Keratinocyte (primary cell): ENCODE measurements around the gene TIMM29. TPM values are rescaled to one million over a fixed set of nuclear protein-coding genes. Genes with fewer than 3 reads are reported as not detected.
A peak's percentile ranks its signal among the peaks of the same experiment; 100 is the strongest.

Experiments
- DNase-seq: peaks from one replicate; pipeline ENCODE4 v3.0.0-alpha.2; 2011; ENCODE audit warnings: low read depth, missing footprints, low spot score
- FAIRE-seq: peaks from 2 replicates; lab custom pipeline; 2011; peaks lifted over from hg19 to GRCh38; lab: Jason Lieb, UNC
- H2AFZ ChIP-seq: 2 replicates; pipeline ENCODE4 v1.6.0; 2012; ENCODE audit warnings: low read length, control low read depth, inconsistent platforms; ENCODE audit not compliant: control insufficient read depth
- H3K27ac ChIP-seq: 2 replicates; pipeline ENCODE4 v1.5.1; 2011; ENCODE audit warnings: low read length; ENCODE audit not compliant: control insufficient read depth, insufficient read depth
- H3K27me3 ChIP-seq: 3 replicates; pipeline ENCODE4 v1.6.0; 2011; ENCODE audit warnings: low read length; ENCODE audit not compliant: control insufficient read depth, insufficient read depth; ENCODE audit errors: extremely low read depth
- H3K36me3 ChIP-seq, 2 experiments: 2 replicates in 1 of 2; 3 replicates in 1 of 2; pipeline ENCODE4 v1.5.1; 2011; ENCODE audit warnings: low read length in 2 of 2, mild to moderate bottlenecking in 1 of 2; ENCODE audit not compliant: control insufficient read depth in 2 of 2, insufficient read depth in 2 of 2; ENCODE audit errors: extremely low read depth in 1 of 2
- H3K4me1 ChIP-seq: 3 replicates; pipeline ENCODE4 v1.5.1; 2011; ENCODE audit warnings: low read length; ENCODE audit not compliant: control insufficient read depth, insufficient read depth; ENCODE audit errors: extremely low read depth
- H3K4me2 ChIP-seq: 3 replicates; pipeline ENCODE4 v1.6.0; 2011; ENCODE audit warnings: low read depth, low read length; ENCODE audit not compliant: control insufficient read depth, insufficient read depth; ENCODE audit errors: extremely low read depth
- H3K4me3 ChIP-seq, 3 experiments: fragments of 200-600 bp in 1 of 3; sonication (generic) in 1 of 3; 2 replicates in 2 of 3; 3 replicates in 1 of 3; pipeline ENCODE4 v1.5.1; 2011 to 2016; ENCODE audit warnings: low read length in 3 of 3, mild to moderate bottlenecking in 3 of 3, control low read depth in 2 of 3, inconsistent platforms in 1 of 3, low read depth in 1 of 3, mixed read lengths in 1 of 3, mixed run types in 1 of 3, moderate library complexity in 1 of 3; ENCODE audit not compliant: control insufficient read depth in 2 of 3, insufficient read depth in 2 of 3; ENCODE audit errors: extremely low read depth in 1 of 3
- H3K79me2 ChIP-seq: 2 replicates; pipeline ENCODE4 v1.6.0; 2012; ENCODE audit warnings: low read length; ENCODE audit not compliant: control insufficient read depth, insufficient read depth
- H3K9ac ChIP-seq: 3 replicates; pipeline ENCODE4 v1.6.0; 2011; ENCODE audit warnings: low read length; ENCODE audit not compliant: control insufficient read depth, insufficient read depth; ENCODE audit errors: extremely low read depth
- H3K9me1 ChIP-seq: 3 replicates; pipeline ENCODE4 v1.6.0; 2011; ENCODE audit warnings: low read length; ENCODE audit not compliant: control insufficient read depth, insufficient read depth; ENCODE audit errors: extremely low read depth
- H3K9me3 ChIP-seq: 2 replicates; pipeline ENCODE4 v1.5.1; 2012; ENCODE audit warnings: low read depth, low read length; ENCODE audit not compliant: control insufficient read depth
- H4K20me1 ChIP-seq: 3 replicates; pipeline ENCODE4 v1.6.0; 2011; ENCODE audit warnings: low read length; ENCODE audit not compliant: control insufficient read depth, insufficient read depth; ENCODE audit errors: extremely low read depth
- EZH2 ChIP-seq: IDR thresholded peaks from one replicate; pipeline ENCODE4 v1.6.1; 2012; ENCODE audit warnings: inconsistent platforms, mild to moderate bottlenecking, low read length, moderate library complexity
- dilution Hi-C: fragments of 300-500 bp; cut with MboI; formaldehyde crosslinking; loops from one replicate; pipeline ENCODE4 v1.7.0; 2020; ENCODE audit warnings: low sequenced_read_pairs; ENCODE audit not compliant: extremely low pct_ligation_motif_present
- polyA plus RNA-seq, 5 experiments: library from polyadenylated mRNA; depleted of rRNA in 3 of 5; stranded (reverse) in 3 of 5; stranded (forward) in 1 of 5; unstranded in 1 of 5; fragments of >200 nt; gene quantifications; 1 replicate in 1 of 5; 2 replicates in 3 of 5; 3 replicates in 1 of 5; pipeline versions ENCODE4 v1.2.1 to v1.2.3, GENCODE V29; 2011 to 2012; ENCODE audit warnings: missing spikeins in 2 of 5, low read depth in 1 of 5, low replicate concordance in 1 of 5
- TF ChIP-seq, protein P1 (sequence below), 3 experiments: IDR thresholded peaks in 1 of 3; conservative IDR thresholded peaks in 1 of 3; optimal IDR thresholded peaks in 1 of 3; 2 replicates in 2 of 3; 3 replicates in 1 of 3; pipeline versions ENCODE3 to v1.5.1; 2011; ENCODE audit warnings: low read length in 3 of 3, mild to moderate bottlenecking in 3 of 3, moderate library complexity in 2 of 3, control low read depth in 1 of 3, inconsistent platforms in 1 of 3; ENCODE audit not compliant: insufficient read depth in 2 of 3; ENCODE audit errors: extremely low read depth in 1 of 3

TIMM29 gene
- polyA plus RNA-seq, 1 donor (not counting 4 experiments of a cell fraction or from before 2014, with no cell fraction given): 8.4 TPM

- H3K27ac ChIP-seq: peak overlapping the region; percentile 58
- H3K36me3 ChIP-seq: peaks cover 14 to 16% of the 10 kb centered on the region in 2 experiments
- peak overlapping the region; percentile 97 for H3K4me2 ChIP-seq
- FAIRE-seq: no peak
- peaks cover 17% of the 10 kb centered on the region for H3K4me1 ChIP-seq
- TF ChIP-seq EZH2: no peak
- TF ChIP-seq, protein P1, sequence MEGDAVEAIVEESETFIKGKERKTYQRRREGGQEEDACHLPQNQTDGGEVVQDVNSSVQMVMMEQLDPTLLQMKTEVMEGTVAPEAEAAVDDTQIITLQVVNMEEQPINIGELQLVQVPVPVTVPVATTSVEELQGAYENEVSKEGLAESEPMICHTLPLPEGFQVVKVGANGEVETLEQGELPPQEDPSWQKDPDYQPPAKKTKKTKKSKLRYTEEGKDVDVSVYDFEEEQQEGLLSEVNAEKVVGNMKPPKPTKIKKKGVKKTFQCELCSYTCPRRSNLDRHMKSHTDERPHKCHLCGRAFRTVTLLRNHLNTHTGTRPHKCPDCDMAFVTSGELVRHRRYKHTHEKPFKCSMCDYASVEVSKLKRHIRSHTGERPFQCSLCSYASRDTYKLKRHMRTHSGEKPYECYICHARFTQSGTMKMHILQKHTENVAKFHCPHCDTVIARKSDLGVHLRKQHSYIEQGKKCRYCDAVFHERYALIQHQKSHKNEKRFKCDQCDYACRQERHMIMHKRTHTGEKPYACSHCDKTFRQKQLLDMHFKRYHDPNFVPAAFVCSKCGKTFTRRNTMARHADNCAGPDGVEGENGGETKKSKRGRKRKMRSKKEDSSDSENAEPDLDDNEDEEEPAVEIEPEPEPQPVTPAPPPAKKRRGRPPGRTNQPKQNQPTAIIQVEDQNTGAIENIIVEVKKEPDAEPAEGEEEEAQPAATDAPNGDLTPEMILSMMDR (optimal IDR thresholded peaks at IDR 0.05 in 1 of 3, IDR thresholded peaks at IDR 0.05 in 1 of 3, conservative IDR thresholded peaks at IDR 0.05 in 1 of 3; ENCODE audit: extremely low read depth in 1 of 3, insufficient read depth in 2 of 3, low read length in 3 of 3): no peak
- dilution Hi-C loops: no loop called here
- DNase-seq: no peak
- H2AFZ ChIP-seq: peak overlapping the region; percentile 68
- H3K79me2 ChIP-seq: peaks cover 43% of the 10 kb centered on the region
- H3K27me3 ChIP-seq: no peaks in the 10 kb centered on the region
- H3K9me1 ChIP-seq: no peaks in the 10 kb centered on the region
- H3K4me3 ChIP-seq: peak overlapping the region; percentile 92 to 97 (median 94)
- no peaks in the 10 kb centered on the region for H3K9me3 ChIP-seq
- peak overlapping the region; percentile 86 for H3K9ac ChIP-seq
- peaks cover 5% of the 10 kb centered on the region for H4K20me1 ChIP-seq
Observed at GRCh38 chr19:10927730-10928562, 665 bp upstream of the TIMM29 start.

DNA sequence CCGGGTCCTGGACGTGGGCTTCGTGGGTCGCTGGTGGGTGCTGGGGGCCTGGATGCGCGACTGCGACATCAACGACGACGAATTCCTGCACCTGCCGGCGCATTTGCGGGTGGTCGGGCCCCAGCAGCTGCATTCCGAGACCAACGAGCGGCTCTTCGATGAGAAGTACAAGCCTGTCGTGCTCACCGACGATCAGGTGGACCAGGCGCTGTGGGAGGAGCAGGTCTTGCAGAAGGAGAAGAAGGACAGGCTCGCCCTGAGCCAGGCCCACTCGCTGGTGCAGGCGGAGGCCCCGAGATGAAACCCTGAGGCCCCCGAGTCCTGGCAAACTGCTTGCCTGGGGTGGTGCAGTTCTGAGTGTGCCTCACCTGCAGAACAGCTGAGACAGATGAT is 787 bp downstream of the TIMM29 start:
- no peak overlapping the region for H3K27ac ChIP-seq
- TF ChIP-seq, protein P1 (optimal IDR thresholded peaks at IDR 0.05 in 1 of 3, IDR thresholded peaks at IDR 0.05 in 1 of 3, conservative IDR thresholded peaks at IDR 0.05 in 1 of 3; ENCODE audit: extremely low read depth in 1 of 3, insufficient read depth in 2 of 3, low read length in 3 of 3): no peak
- no peak for TF ChIP-seq EZH2
- peaks cover 5% of the 10 kb centered on the region for H4K20me1 ChIP-seq
- peak overlapping the region; percentile 92 to 97 (median 94) for H3K4me3 ChIP-seq
- H3K4me2 ChIP-seq: peak overlapping the region; percentile 98
- peak overlapping the region; percentile 43 for H2AFZ ChIP-seq
- H3K36me3 ChIP-seq: peaks cover 7 to 10% of the 10 kb centered on the region in 2 experiments
- no peaks in the 10 kb centered on the region for H3K9me3 ChIP-seq
- peak overlapping the region; percentile 86 for H3K9ac ChIP-seq
- peaks cover 17% of the 10 kb centered on the region for H3K4me1 ChIP-seq
- H3K79me2 ChIP-seq: peaks cover 43% of the 10 kb centered on the region
- no peaks in the 10 kb centered on the region for H3K9me1 ChIP-seq
- H3K27me3 ChIP-seq: no peaks in the 10 kb centered on the region
- DNase-seq: no peak
- FAIRE-seq: no peak
- dilution Hi-C loops: no loop called here
